ENCODE data around the gene NUF2.

The NUF2 gene

DNA sequence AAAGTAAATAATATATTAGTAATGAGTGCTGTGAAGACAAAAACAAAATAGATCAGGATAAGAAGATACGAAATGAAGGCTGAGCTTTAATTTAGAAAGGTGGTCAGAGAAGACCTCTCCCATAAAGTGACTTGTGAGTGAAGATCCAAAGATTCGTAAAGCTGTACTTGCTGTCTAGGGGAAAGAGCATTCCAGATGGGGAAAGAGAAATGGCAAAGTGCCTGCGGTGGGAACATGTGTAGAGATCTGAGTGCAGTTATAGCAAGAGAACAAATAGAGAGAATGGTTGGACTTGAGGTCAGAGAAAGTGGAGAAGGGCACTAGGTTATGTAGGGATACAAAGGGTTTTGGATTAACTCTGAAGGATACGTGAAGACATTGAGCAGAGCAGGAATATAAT is 60.6 kb downstream of the NUF2 start:
- Histone ChIP-seq H3K79me2 (ENCODE audit: low read length) (no peaks in the 10 kb centered on the region), H3K27ac (ENCODE audit: low read length) (no peak overlapping the region)

DNA sequence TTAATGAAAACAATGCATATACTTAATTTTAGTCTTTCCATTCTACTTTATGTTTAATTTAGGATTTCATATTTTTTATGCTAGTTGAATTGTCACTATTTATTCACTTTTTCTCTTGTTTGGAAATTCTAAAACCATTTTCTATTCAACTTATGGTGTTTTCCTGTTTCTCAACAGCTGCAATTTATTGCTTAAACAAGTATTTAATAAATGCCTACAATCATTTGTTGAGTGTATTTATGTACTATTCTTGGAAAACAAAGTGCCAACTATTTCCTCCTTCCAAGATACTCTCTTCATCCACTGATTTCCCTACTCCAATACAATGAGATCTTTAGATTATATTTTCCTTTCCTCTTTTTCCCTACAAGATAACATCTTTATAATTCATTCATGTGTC is 65.4 kb downstream of the NUF2 start:
- no peaks in the 10 kb centered on the region for H3K9me3 ChIP-seq (ENCODE audit: insufficient read depth, low read length)
- no peaks in the 10 kb centered on the region for H4K20me1 ChIP-seq (ENCODE audit: insufficient read depth, low read length)
- no peak overlapping the region for H3K9ac ChIP-seq (ENCODE audit: low read length)
- H3K4me3 ChIP-seq (ENCODE audit: low read length), result no peak overlapping the region
- peaks cover 5% of the 10 kb centered on the region; the same call in 1 of the 2 replicates for H3K27me3 ChIP-seq (ENCODE audit: low read depth, low read length)
- H3K36me3 ChIP-seq (replicated peaks; ENCODE audit: low read depth, low read length), result no peaks in the 10 kb centered on the region
- no peak overlapping the region for H3K27ac ChIP-seq (ENCODE audit: low read length)
- H3K4me2 ChIP-seq (ENCODE audit: low read length), result no peak overlapping the region
- H2AFZ ChIP-seq (ENCODE audit: low read depth, low read length), result no peak overlapping the region
- TF ChIP-seq EZH2phosphoT487 (IDR thresholded peaks at IDR 0.05; ENCODE audit: low read depth), result no peak
- TF ChIP-seq, protein P1, sequence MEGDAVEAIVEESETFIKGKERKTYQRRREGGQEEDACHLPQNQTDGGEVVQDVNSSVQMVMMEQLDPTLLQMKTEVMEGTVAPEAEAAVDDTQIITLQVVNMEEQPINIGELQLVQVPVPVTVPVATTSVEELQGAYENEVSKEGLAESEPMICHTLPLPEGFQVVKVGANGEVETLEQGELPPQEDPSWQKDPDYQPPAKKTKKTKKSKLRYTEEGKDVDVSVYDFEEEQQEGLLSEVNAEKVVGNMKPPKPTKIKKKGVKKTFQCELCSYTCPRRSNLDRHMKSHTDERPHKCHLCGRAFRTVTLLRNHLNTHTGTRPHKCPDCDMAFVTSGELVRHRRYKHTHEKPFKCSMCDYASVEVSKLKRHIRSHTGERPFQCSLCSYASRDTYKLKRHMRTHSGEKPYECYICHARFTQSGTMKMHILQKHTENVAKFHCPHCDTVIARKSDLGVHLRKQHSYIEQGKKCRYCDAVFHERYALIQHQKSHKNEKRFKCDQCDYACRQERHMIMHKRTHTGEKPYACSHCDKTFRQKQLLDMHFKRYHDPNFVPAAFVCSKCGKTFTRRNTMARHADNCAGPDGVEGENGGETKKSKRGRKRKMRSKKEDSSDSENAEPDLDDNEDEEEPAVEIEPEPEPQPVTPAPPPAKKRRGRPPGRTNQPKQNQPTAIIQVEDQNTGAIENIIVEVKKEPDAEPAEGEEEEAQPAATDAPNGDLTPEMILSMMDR (IDR thresholded peaks at IDR 0.05; ENCODE audit: low read depth, low read length), result no peak
- no peaks in the 10 kb centered on the region for H3K79me2 ChIP-seq (ENCODE audit: low read length)
- H3K4me1 ChIP-seq (ENCODE audit: low read length), result no peaks in the 10 kb centered on the region

More for the DNA sequence above, 60.6 kb downstream of the NUF2 start:
- H3K4me3 ChIP-seq (ENCODE audit: low read length), result no peak overlapping the region
- H4K20me1 ChIP-seq (ENCODE audit: insufficient read depth, low read length), result no peaks in the 10 kb centered on the region
- TF ChIP-seq, protein P1 (IDR thresholded peaks at IDR 0.05; ENCODE audit: low read depth, low read length), result no peak
- TF ChIP-seq EZH2phosphoT487 (IDR thresholded peaks at IDR 0.05; ENCODE audit: low read depth), result no peak
- no peaks in the 10 kb centered on the region for H3K4me1 ChIP-seq (ENCODE audit: low read length)
- no peak overlapping the region for H3K9ac ChIP-seq (ENCODE audit: low read length)
- no peaks in the 10 kb centered on the region for H3K36me3 ChIP-seq (replicated peaks; ENCODE audit: low read depth, low read length)
- no peak overlapping the region for H2AFZ ChIP-seq (ENCODE audit: low read depth, low read length)
- H3K4me2 ChIP-seq (ENCODE audit: low read length), result no peak overlapping the region
- peaks cover 5% of the 10 kb centered on the region; the same call in 1 of the 2 replicates for H3K27me3 ChIP-seq (ENCODE audit: low read depth, low read length)
- no peaks in the 10 kb centered on the region for H3K9me3 ChIP-seq (ENCODE audit: insufficient read depth, low read length)

DNA sequence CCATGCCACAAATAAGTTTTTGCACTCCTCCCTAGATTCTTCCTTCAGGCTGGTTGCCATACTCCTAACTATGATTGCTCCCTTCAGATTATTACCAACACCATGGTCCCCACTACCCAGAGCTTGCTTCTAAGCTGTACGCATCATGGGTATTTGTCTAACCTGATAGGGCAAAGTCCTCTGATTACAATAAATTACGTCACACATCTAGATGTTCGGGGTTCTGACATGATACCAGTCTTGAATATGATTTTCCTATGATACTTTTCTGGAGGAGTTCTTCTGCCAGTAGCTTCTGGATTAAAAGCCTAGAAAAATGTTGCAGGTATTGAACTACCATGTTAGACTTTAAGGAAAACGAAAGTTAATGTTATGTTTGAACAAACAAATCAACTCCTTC is 67.2 kb downstream of the NUF2 start:
- Histone ChIP-seq H3K27ac (ENCODE audit: low read length) (no peak overlapping the region), H3K4me1 (ENCODE audit: low read length) (no peaks in the 10 kb centered on the region), H3K9me3 (ENCODE audit: insufficient read depth, low read length) (no peaks in the 10 kb centered on the region), H3K36me3 (replicated peaks; ENCODE audit: low read depth, low read length) (no peaks in the 10 kb centered on the region), H2AFZ (ENCODE audit: low read depth, low read length) (no peak overlapping the region), H3K4me2 (ENCODE audit: low read length) (no peak overlapping the region), H3K4me3 (ENCODE audit: low read length) (no peak overlapping the region), H4K20me1 (ENCODE audit: insufficient read depth, low read length) (no peaks in the 10 kb centered on the region), H3K27me3 (ENCODE audit: low read depth, low read length) (no peaks in the 10 kb centered on the region), H3K79me2 (ENCODE audit: low read length) (no peaks in the 10 kb centered on the region), H3K9ac (ENCODE audit: low read length) (no peak overlapping the region)
- TF ChIP-seq EZH2phosphoT487 (IDR thresholded peaks at IDR 0.05; ENCODE audit: low read depth), result no peak
- TF ChIP-seq, protein P1 (IDR thresholded peaks at IDR 0.05; ENCODE audit: low read depth, low read length), result no peak

DNA sequence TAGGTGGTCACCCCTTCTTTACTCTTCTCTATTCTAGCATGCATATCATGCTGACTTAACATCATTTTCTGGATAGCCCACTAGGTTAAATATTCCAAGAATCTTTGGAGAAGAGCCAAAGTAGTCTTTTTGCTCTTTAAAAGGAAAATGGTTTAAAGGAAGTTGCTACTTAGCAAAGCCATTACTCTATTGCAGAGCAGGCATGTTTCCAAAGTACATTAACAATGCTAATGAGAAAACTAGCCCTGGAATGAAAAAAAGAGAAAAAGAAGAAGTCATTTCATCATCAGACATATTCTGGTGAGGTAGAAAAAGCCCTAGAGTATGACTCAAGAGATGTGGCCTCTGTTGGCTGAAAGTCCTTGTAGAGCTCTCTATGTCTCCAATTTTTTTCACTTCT is 74.0 kb downstream of the NUF2 start:
- Histone ChIP-seq H3K36me3 (replicated peaks; ENCODE audit: low read depth, low read length) (no peaks in the 10 kb centered on the region), H3K4me3 (ENCODE audit: low read length) (no peak overlapping the region), H3K79me2 (ENCODE audit: low read length) (no peaks in the 10 kb centered on the region), H3K4me1 (ENCODE audit: low read length) (no peaks in the 10 kb centered on the region), H3K9me3 (ENCODE audit: insufficient read depth, low read length) (no peaks in the 10 kb centered on the region), H4K20me1 (ENCODE audit: insufficient read depth, low read length) (no peaks in the 10 kb centered on the region), H3K27ac (ENCODE audit: low read length) (no peak overlapping the region), H3K4me2 (ENCODE audit: low read length) (no peak overlapping the region), H3K9ac (ENCODE audit: low read length) (no peak overlapping the region), H2AFZ (ENCODE audit: low read depth, low read length) (no peak overlapping the region), H3K27me3 (ENCODE audit: low read depth, low read length) (peaks cover 38% of the 10 kb centered on the region)
- TF ChIP-seq, protein P1 (IDR thresholded peaks at IDR 0.05; ENCODE audit: low read depth, low read length), result no peak
- no peak for TF ChIP-seq EZH2phosphoT487 (IDR thresholded peaks at IDR 0.05; ENCODE audit: low read depth)

All from OCI-LY3 (cell line).